Neuronal stem cell (in vitro differentiated cells): ENCODE measurements around the gene MAPK14.

ENCODE experiments used
- DNase-seq: peaks from one replicate; pipeline ENCODE4 v3.0.0-alpha.2; 2013; ENCODE audit warnings: low spot score
- H2AFZ ChIP-seq: one replicate; pipeline ENCODE4 v1.6.1; 2013; ENCODE audit warnings: mild to moderate bottlenecking, low read length, inconsistent platforms
- H2AK5ac ChIP-seq: 2 replicates; pipeline ENCODE4 v1.6.1; 2013; ENCODE audit warnings: low read depth, mild to moderate bottlenecking, inconsistent platforms, low read length, moderate library complexity, mixed read lengths
- H2BK120ac ChIP-seq: 2 replicates; pipeline ENCODE4 v1.6.1; 2013; ENCODE audit warnings: low read depth, mild to moderate bottlenecking, inconsistent platforms, low read length, moderate library complexity, mixed read lengths
- H2BK12ac ChIP-seq: one replicate; pipeline ENCODE4 v1.6.1; 2013; ENCODE audit warnings: low read length, inconsistent platforms
- H2BK15ac ChIP-seq: 2 replicates; pipeline ENCODE4 v1.6.1; 2013; ENCODE audit warnings: mild to moderate bottlenecking, low read length, inconsistent platforms, mixed read lengths
- H2BK5ac ChIP-seq: one replicate; pipeline ENCODE4 v1.6.1; 2013; ENCODE audit warnings: inconsistent platforms, mild to moderate bottlenecking, low read length, moderate library complexity
- H3K14ac ChIP-seq: one replicate; pipeline ENCODE4 v1.6.1; 2013; ENCODE audit warnings: low read length, inconsistent platforms
- H3K18ac ChIP-seq: 2 replicates; pipeline ENCODE4 v1.6.1; 2013; ENCODE audit warnings: low read length, inconsistent platforms
- H3K23ac ChIP-seq: 2 replicates; pipeline ENCODE4 v1.6.1; 2013; ENCODE audit warnings: low read depth, mild to moderate bottlenecking, mixed read lengths, low read length, inconsistent platforms; ENCODE audit not compliant: poor library complexity
- H3K27ac ChIP-seq: replicated peaks from 3 replicates; pipeline ENCODE4 v1.5.1; 2013; ENCODE audit warnings: low read length, inconsistent platforms
- H3K27me3 ChIP-seq, 3 experiments: 2 replicates each; pipeline ENCODE4 v1.6.1; 2013; ENCODE audit warnings: low read length in 3 of 3, mild to moderate bottlenecking in 2 of 3, inconsistent platforms in 1 of 3, low read depth in 1 of 3, mixed read lengths in 1 of 3, moderate library complexity in 1 of 3; ENCODE audit not compliant: control insufficient read depth in 3 of 3, insufficient read depth in 3 of 3
- H3K36me3 ChIP-seq, 2 donors: replicated peaks in 1 of 2; 2 replicates each; pipeline ENCODE4 v1.6.1; 2013; ENCODE audit warnings: low read length in 2 of 2; ENCODE audit not compliant: control insufficient read depth in 2 of 2, insufficient read depth in 2 of 2
- H3K4ac ChIP-seq: 2 replicates; pipeline ENCODE4 v1.6.1; 2013; ENCODE audit warnings: inconsistent platforms, mild to moderate bottlenecking, low read length, moderate library complexity
- H3K4me1 ChIP-seq, 2 donors: 1 replicate in 1 of 2; 2 replicates in 1 of 2; pipeline ENCODE4 v1.6.1; 2013; ENCODE audit warnings: low read length in 2 of 2, low read depth in 1 of 2; ENCODE audit not compliant: control insufficient read depth in 2 of 2, insufficient read depth in 1 of 2
- H3K4me2 ChIP-seq: one replicate; pipeline ENCODE4 v1.6.1; 2013; ENCODE audit warnings: mild to moderate bottlenecking, low read length, inconsistent platforms; ENCODE audit not compliant: insufficient read depth, poor library complexity, severe bottlenecking
- H3K4me3 ChIP-seq, 2 donors: 2 replicates each; pipeline ENCODE4 v1.5.1; 2013; ENCODE audit warnings: low read length in 2 of 2, mild to moderate bottlenecking in 2 of 2, inconsistent platforms in 1 of 2, moderate library complexity in 1 of 2
- H3K79me1 ChIP-seq: one replicate; pipeline ENCODE4 v1.6.1; 2013; ENCODE audit warnings: low read depth, mild to moderate bottlenecking, inconsistent platforms, low read length, moderate library complexity
- H3K9ac ChIP-seq: one replicate; pipeline ENCODE4 v1.6.1; 2013; ENCODE audit warnings: mild to moderate bottlenecking, low read depth, low read length, inconsistent platforms; ENCODE audit not compliant: poor library complexity
- H3K9me3 ChIP-seq, 2 donors: replicated peaks in 1 of 2; 2 replicates each; pipeline versions ENCODE3 to v1.6.1; 2013; ENCODE audit warnings: low read length in 2 of 2, mild to moderate bottlenecking in 2 of 2, inconsistent platforms in 1 of 2, low read depth in 1 of 2, mixed read lengths in 1 of 2, moderate library complexity in 1 of 2; ENCODE audit not compliant: control insufficient read depth in 2 of 2, insufficient read depth in 1 of 2
- H4K8ac ChIP-seq: one replicate; pipeline ENCODE4 v1.6.1; 2013; ENCODE audit warnings: low read depth, mild to moderate bottlenecking, inconsistent platforms, low read length, moderate library complexity
- H4K91ac ChIP-seq: one replicate; pipeline ENCODE4 v1.6.1; 2013; ENCODE audit warnings: low read length, low read depth, mild to moderate bottlenecking, inconsistent platforms; ENCODE audit not compliant: poor library complexity
- WGBS, 2 donors: extraction: QIAGEN DNeasy Blood & Tissue Kit; methylation state at CpG; one replicate each; pipeline ENCODE4 v1.1.7; 2013; ENCODE audit warnings: missing lambda C conversion rate in 2 of 2, mixed read lengths in 1 of 2; ENCODE audit not compliant: insufficient read length in 2 of 2, insufficient replicate concordance in 1 of 2; ENCODE audit errors: extremely low coverage in 2 of 2; 5-methylcytosine and 5-hydroxymethylcytosine counted together

Gene MAPK14

GRCh38 chr6:36067374-36068011 lies 39.9 kb downstream of the MAPK14 start:
- no peak overlapping the region for H4K8ac ChIP-seq
- no peaks in the 10 kb centered on the region for H3K9me3 ChIP-seq
- H2BK12ac ChIP-seq: no peak overlapping the region
- H3K27ac ChIP-seq: no peak overlapping the region
- no peak overlapping the region for H3K23ac ChIP-seq
- no peaks in the 10 kb centered on the region for H3K27me3 ChIP-seq
- DNase-seq: no peak
- H3K4me3 ChIP-seq: no peak overlapping the region
- no peak overlapping the region for H2BK120ac ChIP-seq
- no peak overlapping the region for H3K4me2 ChIP-seq
- WGBS, 2 donors: no CpG with 5 or more reads among the region's 3 CpGs
- H2AFZ ChIP-seq: no peak overlapping the region
- no peak overlapping the region for H3K18ac ChIP-seq
- H2BK15ac ChIP-seq: no peak overlapping the region
- no peak overlapping the region for H3K4ac ChIP-seq
- H4K91ac ChIP-seq: no peak overlapping the region
- H3K36me3 ChIP-seq: peaks cover 0 to 6% of the 10 kb centered on the region in 2 donors
- H3K4me1 ChIP-seq: no peaks in the 10 kb centered on the region
- peaks cover 3% of the 10 kb centered on the region for H3K79me1 ChIP-seq
- H2AK5ac ChIP-seq: no peak overlapping the region
- H3K9ac ChIP-seq: no peak overlapping the region
- no peak overlapping the region for H3K14ac ChIP-seq
- H2BK5ac ChIP-seq: no peak overlapping the region

GRCh38 chr6:36068012-36068392 lies 40.4 kb downstream of the MAPK14 start:
- H3K79me1 ChIP-seq: peaks cover 3% of the 10 kb centered on the region
- no peaks in the 10 kb centered on the region for H3K27me3 ChIP-seq
- H3K36me3 ChIP-seq: peaks cover 0 to 9% of the 10 kb centered on the region in 2 donors
- H3K9ac ChIP-seq: no peak overlapping the region
- H3K18ac ChIP-seq: no peak overlapping the region
- no peak overlapping the region for H3K27ac ChIP-seq
- H3K4ac ChIP-seq: no peak overlapping the region
- no peak overlapping the region for H3K14ac ChIP-seq
- no peak overlapping the region for H2BK15ac ChIP-seq
- H2BK120ac ChIP-seq: no peak overlapping the region
- no peak overlapping the region for H4K91ac ChIP-seq
- H2AK5ac ChIP-seq: no peak overlapping the region
- H4K8ac ChIP-seq: no peak overlapping the region
- H2BK5ac ChIP-seq: no peak overlapping the region
- H3K4me1 ChIP-seq: no peaks in the 10 kb centered on the region
- H2AFZ ChIP-seq: no peak overlapping the region
- H3K4me2 ChIP-seq: no peak overlapping the region
- H2BK12ac ChIP-seq: no peak overlapping the region
- no peak for DNase-seq
- no peaks in the 10 kb centered on the region for H3K9me3 ChIP-seq
- no peak overlapping the region for H3K4me3 ChIP-seq
- H3K23ac ChIP-seq: no peak overlapping the region

DNA sequence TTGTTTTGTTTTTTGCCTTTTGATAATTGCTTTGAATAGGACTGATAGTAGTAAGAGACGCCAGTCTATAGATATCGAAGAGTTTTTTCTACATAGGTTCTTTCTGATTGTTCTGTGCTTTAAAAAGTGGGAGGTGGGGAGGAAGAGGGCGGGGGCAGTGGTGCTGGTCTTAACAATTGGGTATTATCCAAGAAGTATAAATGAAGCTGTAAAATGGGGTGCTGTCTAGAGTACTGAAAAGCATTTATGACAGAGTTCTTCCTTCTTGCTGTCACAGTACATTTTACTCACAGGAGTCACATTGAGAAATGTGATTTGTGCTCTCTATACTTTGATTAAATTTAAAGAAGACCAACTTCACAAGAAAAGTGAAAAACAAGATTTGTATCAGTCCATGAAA lies 41.0 kb downstream of the MAPK14 start:
- H4K91ac ChIP-seq: no peak overlapping the region
- H2AFZ ChIP-seq: no peak overlapping the region
- no peak overlapping the region for H2BK120ac ChIP-seq
- H3K18ac ChIP-seq: no peak overlapping the region
- H2BK5ac ChIP-seq: no peak overlapping the region
- DNase-seq: no peak
- no peak overlapping the region for H3K4me2 ChIP-seq
- no peak overlapping the region for H3K14ac ChIP-seq
- no peaks in the 10 kb centered on the region for H3K4me1 ChIP-seq
- no peak overlapping the region for H3K4ac ChIP-seq
- H2BK12ac ChIP-seq: no peak overlapping the region
- no peaks in the 10 kb centered on the region for H3K9me3 ChIP-seq
- no peak overlapping the region for H3K9ac ChIP-seq
- peaks cover 0 to 5% of the 10 kb centered on the region in 2 donors for H3K36me3 ChIP-seq
- no CpG with 5 or more reads among the region's 3 CpGs for WGBS, 2 donors
- no peak overlapping the region for H3K27ac ChIP-seq
- H3K4me3 ChIP-seq: no peak overlapping the region
- no peak overlapping the region for H2BK15ac ChIP-seq
- H3K27me3 ChIP-seq: no peaks in the 10 kb centered on the region
- H3K23ac ChIP-seq: no peak overlapping the region
- peaks cover 3% of the 10 kb centered on the region for H3K79me1 ChIP-seq
- no peak overlapping the region for H2AK5ac ChIP-seq
- no peak overlapping the region for H4K8ac ChIP-seq

GRCh38 chr6:36069573-36069972 lies 42.0 kb downstream of the MAPK14 start:
- Histone ChIP-seq H3K4me3 (no peak overlapping the region), H3K4me1 (no peaks in the 10 kb centered on the region), H2AFZ (no peak overlapping the region), H3K14ac (no peak overlapping the region), H2BK12ac (no peak overlapping the region), H4K8ac (no peak overlapping the region), H3K27ac (no peak overlapping the region), H3K36me3 (peaks cover 0 to 3% of the 10 kb centered on the region in 2 donors), H3K27me3 (no peaks in the 10 kb centered on the region), H3K4ac (no peak overlapping the region), H2BK15ac (no peak overlapping the region), H2BK120ac (no peak overlapping the region), H3K79me1 (peaks cover 3% of the 10 kb centered on the region), H3K9me3 (no peaks in the 10 kb centered on the region), H3K23ac (no peak overlapping the region), H3K4me2 (no peak overlapping the region), H3K9ac (no peak overlapping the region), H2AK5ac (no peak overlapping the region), H4K91ac (no peak overlapping the region), H3K18ac (no peak overlapping the region), H2BK5ac (no peak overlapping the region)
- DNase-seq: no peak
- no CpG with 5 or more reads among the region's 1 CpG for WGBS, 2 donors
